ENCODE measurements around the gene OR2AG1.

OR2AG1 gene

DNA sequence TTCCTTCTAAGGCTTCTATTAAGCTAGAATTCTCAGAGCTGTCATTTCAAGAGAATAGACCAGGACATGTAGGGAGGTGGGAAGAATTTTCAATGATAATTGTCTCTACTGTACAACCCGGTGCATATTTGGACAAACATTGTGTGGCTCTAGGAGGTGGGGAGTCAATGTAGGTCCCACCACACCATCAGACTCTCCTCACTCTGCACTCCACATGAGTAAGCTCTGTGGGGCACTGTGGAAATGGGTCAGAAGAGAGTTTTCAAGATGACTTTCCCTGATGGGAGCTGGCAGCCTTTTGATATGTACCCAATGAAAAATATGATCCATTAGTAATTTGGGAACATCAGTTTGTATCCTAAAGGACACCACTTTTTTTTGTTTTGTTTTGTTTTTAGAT lies 44.2 kb upstream of the OR2AG1 start:
- Histone ChIP-seq H3K4me3 (ENCODE audit: low read length) (no peak overlapping the region), H4K20me1 (ENCODE audit: insufficient read depth, low read length) (no peaks in the 10 kb centered on the region), H3K27ac (ENCODE audit: low read length) (no peak overlapping the region), H3K79me2 (ENCODE audit: low read length) (peaks cover 46% of the 10 kb centered on the region), H3K9me3 (replicated peaks; ENCODE audit: insufficient read depth, low read length) (no peaks in the 10 kb centered on the region), H3K36me3 (replicated peaks; ENCODE audit: insufficient read depth, low read length) (no peaks in the 10 kb centered on the region), H3K4me1 (ENCODE audit: low read length) (no peaks in the 10 kb centered on the region), H2AFZ (ENCODE audit: low read length) (no peak overlapping the region), H3K9ac (ENCODE audit: low read length) (no peak overlapping the region), H3F3A (ENCODE audit: insufficient read depth, low read length) (no peaks in the 10 kb centered on the region), H3K27me3 (replicated peaks; ENCODE audit: insufficient read depth, low read length) (no peaks in the 10 kb centered on the region), H3K4me2 (ENCODE audit: low read depth, low read length) (no peak overlapping the region), H3K9me2 (replicated peaks; ENCODE audit: insufficient read depth, low read length) (no peaks in the 10 kb centered on the region)
- no peak for DNase-seq
- TF ChIP-seq, protein P1, sequence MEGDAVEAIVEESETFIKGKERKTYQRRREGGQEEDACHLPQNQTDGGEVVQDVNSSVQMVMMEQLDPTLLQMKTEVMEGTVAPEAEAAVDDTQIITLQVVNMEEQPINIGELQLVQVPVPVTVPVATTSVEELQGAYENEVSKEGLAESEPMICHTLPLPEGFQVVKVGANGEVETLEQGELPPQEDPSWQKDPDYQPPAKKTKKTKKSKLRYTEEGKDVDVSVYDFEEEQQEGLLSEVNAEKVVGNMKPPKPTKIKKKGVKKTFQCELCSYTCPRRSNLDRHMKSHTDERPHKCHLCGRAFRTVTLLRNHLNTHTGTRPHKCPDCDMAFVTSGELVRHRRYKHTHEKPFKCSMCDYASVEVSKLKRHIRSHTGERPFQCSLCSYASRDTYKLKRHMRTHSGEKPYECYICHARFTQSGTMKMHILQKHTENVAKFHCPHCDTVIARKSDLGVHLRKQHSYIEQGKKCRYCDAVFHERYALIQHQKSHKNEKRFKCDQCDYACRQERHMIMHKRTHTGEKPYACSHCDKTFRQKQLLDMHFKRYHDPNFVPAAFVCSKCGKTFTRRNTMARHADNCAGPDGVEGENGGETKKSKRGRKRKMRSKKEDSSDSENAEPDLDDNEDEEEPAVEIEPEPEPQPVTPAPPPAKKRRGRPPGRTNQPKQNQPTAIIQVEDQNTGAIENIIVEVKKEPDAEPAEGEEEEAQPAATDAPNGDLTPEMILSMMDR (IDR thresholded peaks at IDR 0.05; ENCODE audit: low read length): no peak
- TF ChIP-seq EZH2 (optimal IDR thresholded peaks at IDR 0.05; ENCODE audit: low read depth, low read length) (no peak), EZH2phosphoT487 (IDR thresholded peaks at IDR 0.05; ENCODE audit: low read length) (no peak)

DNA sequence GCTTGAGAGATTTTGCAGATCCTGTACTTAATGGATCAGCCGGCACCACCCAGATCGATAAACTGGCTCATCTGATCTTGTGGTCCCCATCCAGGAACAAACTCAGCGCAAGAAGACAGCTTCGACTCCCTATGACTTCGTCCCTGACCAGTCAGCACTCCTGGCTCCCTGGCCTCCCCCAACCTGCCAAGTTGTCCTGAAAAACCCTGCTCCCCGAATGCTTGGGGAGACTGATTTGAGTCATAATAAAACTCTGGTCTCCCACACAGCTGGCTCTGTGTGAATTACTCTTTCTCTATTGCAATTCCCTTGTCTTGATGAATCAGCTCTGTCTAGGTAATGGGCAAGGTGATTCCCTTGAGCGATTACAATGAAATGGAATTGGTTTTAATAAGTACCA lies 40.6 kb upstream of the OR2AG1 start:
- DNase-seq: no peak
- Histone ChIP-seq H3K4me2 (ENCODE audit: low read depth, low read length) (no peak overlapping the region), H2AFZ (ENCODE audit: low read length) (no peak overlapping the region), H3K36me3 (replicated peaks; ENCODE audit: insufficient read depth, low read length) (no peaks in the 10 kb centered on the region), H3K27me3 (replicated peaks; ENCODE audit: insufficient read depth, low read length) (no peaks in the 10 kb centered on the region), H3K4me3 (ENCODE audit: low read length) (no peak overlapping the region), H3K9me2 (replicated peaks; ENCODE audit: insufficient read depth, low read length) (no peaks in the 10 kb centered on the region), H3F3A (ENCODE audit: insufficient read depth, low read length) (peaks cover 15% of the 10 kb centered on the region), H3K27ac (ENCODE audit: low read length) (no peak overlapping the region), H3K9ac (ENCODE audit: low read length) (no peak overlapping the region), H4K20me1 (ENCODE audit: insufficient read depth, low read length) (no peaks in the 10 kb centered on the region), H3K9me3 (replicated peaks; ENCODE audit: insufficient read depth, low read length) (no peaks in the 10 kb centered on the region), H3K79me2 (ENCODE audit: low read length) (peaks cover 57% of the 10 kb centered on the region), H3K4me1 (ENCODE audit: low read length) (peaks cover 12% of the 10 kb centered on the region)
- TF ChIP-seq EZH2phosphoT487 (IDR thresholded peaks at IDR 0.05; ENCODE audit: low read length) (no peak), EZH2 (optimal IDR thresholded peaks at IDR 0.05; ENCODE audit: low read depth, low read length) (no peak)
- TF ChIP-seq, protein P1 (IDR thresholded peaks at IDR 0.05; ENCODE audit: low read length): no peak

DNA sequence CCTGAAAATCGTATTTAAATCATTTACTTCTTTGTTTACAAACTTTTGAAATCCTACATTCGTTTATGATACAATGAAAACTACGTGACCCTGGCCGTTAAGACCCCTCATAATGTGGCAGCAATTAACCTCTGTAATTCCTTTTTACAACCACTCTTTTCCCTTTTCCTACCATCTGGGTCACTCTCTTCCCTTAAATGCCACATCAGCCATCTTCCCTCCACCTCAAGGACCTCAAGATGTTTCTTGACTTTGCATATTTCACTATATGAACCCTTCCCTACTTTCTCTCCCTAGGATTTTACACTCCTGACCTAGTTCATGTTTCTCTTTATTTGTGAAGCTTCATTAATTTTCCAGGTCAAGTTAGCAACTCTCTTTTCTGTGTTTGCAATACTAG lies 37.8 kb upstream of the OR2AG1 start:
- peaks cover 22% of the 10 kb centered on the region for H3K4me1 ChIP-seq (ENCODE audit: low read length)
- peaks cover 18% of the 10 kb centered on the region for H3F3A ChIP-seq (ENCODE audit: insufficient read depth, low read length)
- peak overlapping the region; percentile 73; the same call in 1 of the 2 replicates for H3K27ac ChIP-seq (ENCODE audit: low read length)
- H3K36me3 ChIP-seq (replicated peaks; ENCODE audit: insufficient read depth, low read length): no peaks in the 10 kb centered on the region
- no peaks in the 10 kb centered on the region for H3K27me3 ChIP-seq (replicated peaks; ENCODE audit: insufficient read depth, low read length)
- peak overlapping the region; percentile 54; the same call in 1 of the 2 replicates for H3K9ac ChIP-seq (ENCODE audit: low read length)
- no peaks in the 10 kb centered on the region for H4K20me1 ChIP-seq (ENCODE audit: insufficient read depth, low read length)
- no peak overlapping the region for H2AFZ ChIP-seq (ENCODE audit: low read length)
- peak overlapping the region; percentile 64 for H3K4me3 ChIP-seq (ENCODE audit: low read length)
- peak overlapping the region; percentile 60 for H3K4me2 ChIP-seq (ENCODE audit: low read depth, low read length)
- no peaks in the 10 kb centered on the region for H3K9me2 ChIP-seq (replicated peaks; ENCODE audit: insufficient read depth, low read length)
- DNase-seq: no peak
- TF ChIP-seq, protein P1 (IDR thresholded peaks at IDR 0.05; ENCODE audit: low read length): no peak
- no peak for TF ChIP-seq EZH2phosphoT487 (IDR thresholded peaks at IDR 0.05; ENCODE audit: low read length)
- no peak for TF ChIP-seq EZH2 (optimal IDR thresholded peaks at IDR 0.05; ENCODE audit: low read depth, low read length)
- H3K79me2 ChIP-seq (ENCODE audit: low read length): peaks cover 47% of the 10 kb centered on the region
- H3K9me3 ChIP-seq (replicated peaks; ENCODE audit: insufficient read depth, low read length): no peaks in the 10 kb centered on the region

Measured in MM.1S (cell line).